CD4-positive, alpha-beta T cell (primary cell): ENCODE results near the gene APPL2. TPM values are rescaled to one million over a fixed set of nuclear protein-coding genes. Genes with fewer than 3 reads are reported as not detected.

ENCODE experiments used
- ATAC-seq: fragments of 200-7000 bp; cut with Tn5 transposase; one replicate; pipeline ENCODE4 v1.10.0; 2022; ENCODE audit warnings: mild to moderate bottlenecking; ENCODE audit not compliant: poor library complexity
- CTCF ChIA-PET: fragments of 350-600 bp; sonication (Branson Sonifier 250); formaldehyde crosslinking; loops from one replicate; lab custom pipeline; 2021; ENCODE audit warnings: antibody characterized with exemption, inconsistent platforms; lab: Charles Lee
- POLR2A ChIA-PET: fragments of 350-600 bp; sonication (Branson Sonifier 250); formaldehyde crosslinking; loops from one replicate; lab custom pipeline; 2021; ENCODE audit warnings: antibody characterized with exemption, inconsistent platforms; lab: Charles Lee
- DNase-seq, 14 experiments: peaks; one replicate each; pipeline ENCODE4 v3.0.0-alpha.2; 2013 to 2020; ENCODE audit warnings: mixed read lengths in 2 of 14
- H3K27ac ChIP-seq, 2 donors: one replicate each; pipeline versions ENCODE4 v1.5.1 to v1.7.0; 2013; ENCODE audit warnings: low read length in 2 of 2, low read depth in 1 of 2, mild to moderate bottlenecking in 1 of 2
- H3K27me3 ChIP-seq, 2 experiments: 1 replicate in 1 of 2; 2 replicates in 1 of 2; pipeline versions ENCODE4 v1.6.1 to v1.7.0; 2013; ENCODE audit warnings: low read length in 2 of 2, control low read depth in 1 of 2, mild to moderate bottlenecking in 1 of 2, moderate library complexity in 1 of 2; ENCODE audit not compliant: insufficient read depth in 2 of 2, control insufficient read depth in 1 of 2
- H3K36me3 ChIP-seq: one replicate; pipeline ENCODE4 v1.6.1; 2013; ENCODE audit warnings: low read length, control low read depth; ENCODE audit not compliant: insufficient read depth
- H3K4me1 ChIP-seq: one replicate; pipeline ENCODE4 v1.6.1; 2013; ENCODE audit warnings: low read length, control low read depth; ENCODE audit not compliant: insufficient read depth
- H3K4me3 ChIP-seq: one replicate; pipeline ENCODE4 v1.5.1; 2013; ENCODE audit warnings: mild to moderate bottlenecking, low read length, moderate library complexity
- H3K9me3 ChIP-seq, 2 experiments: 1 replicate in 1 of 2; 2 replicates in 1 of 2; pipeline versions ENCODE4 v1.6.1 to v1.7.0; 2013; ENCODE audit warnings: low read length in 2 of 2, mild to moderate bottlenecking in 2 of 2, control low read depth in 1 of 2, moderate library complexity in 1 of 2; ENCODE audit not compliant: control insufficient read depth in 1 of 2, insufficient read depth in 1 of 2
- H3K27ac Mint-ChIP-seq: one replicate; pipeline ENCODE4 v1.8.0; 2020; ENCODE audit warnings: mixed read lengths
- H3K27me3 Mint-ChIP-seq: one replicate; pipeline ENCODE4 v1.8.0; 2021; ENCODE audit warnings: mixed read lengths
- H3K36me3 Mint-ChIP-seq: one replicate; pipeline ENCODE4 v1.8.0; 2021; ENCODE audit warnings: low read depth, mixed read lengths
- H3K4me1 Mint-ChIP-seq: one replicate; pipeline ENCODE4 v1.8.0; 2021; ENCODE audit warnings: low read depth, mixed read lengths
- H3K4me3 Mint-ChIP-seq: one replicate; pipeline ENCODE4 v1.8.0; 2020; ENCODE audit warnings: mild to moderate bottlenecking, mixed read lengths
- H3K9me3 Mint-ChIP-seq: one replicate; pipeline ENCODE4 v1.8.0; 2020; ENCODE audit warnings: mixed read lengths
- CTCF ChIP-seq: fragments of 200-600 bp; IDR thresholded peaks from one replicate; pipeline ENCODE4 v1.8.0; 2022; ENCODE audit warnings: antibody characterized with exemption, mild to moderate bottlenecking
- intact Hi-C, 2 experiments: fragments of 100-400 bp; cut with DNase I in 1 of 2; cut with micrococcal nuclease in 1 of 2; formaldehyde crosslinking; loops; one replicate each; pipeline versions ENCODE4 v1.15.1 to v1.9.0; 2023 to 2025; cut with DNase I, micrococcal nuclease
- total RNA-seq, 174 experiments: library from RNA in 2 of 174; stranded (reverse) in 2 of 174; gene quantifications; one replicate each; pipeline ENCODE4 v1.2.3 and lab custom pipeline; 2021 to 2026

Gene APPL2
- total RNA-seq, 2 experiments from 2014 or later = 58.8 to 59.9 TPM

GRCh38 chr12:105228494-105228893 is 7.5 kb downstream of the APPL2 start:
- intact Hi-C loops = no loop called here
- POLR2A ChIA-PET = no interaction called here
- no peak for ATAC-seq

GRCh38 chr12:105227879-105228278 is 8.1 kb downstream of the APPL2 start:
- DNase-seq (no peak), ATAC-seq (no peak)
- TF ChIP-seq CTCF = no peak
- intact Hi-C loops = no loop called here
- Histone ChIP-seq H3K4me1 (peaks cover 15% of the 10 kb centered on the region), H3K27ac (no peak overlapping the region), H3K4me3 (no peak overlapping the region), H3K27me3 (no peaks in the 10 kb centered on the region), H3K9me3 (no peaks in the 10 kb centered on the region), H3K36me3 (peaks cover 65% of the 10 kb centered on the region)
- Mint-ChIP-seq H3K27ac (peak overlapping the region; percentile 4), H3K9me3 (no peaks in the 10 kb centered on the region), H3K36me3 (peaks cover 87% of the 10 kb centered on the region), H3K4me1 (peaks cover 53% of the 10 kb centered on the region), H3K27me3 (no peaks in the 10 kb centered on the region), H3K4me3 (no peak overlapping the region)
- ChIA-PET CTCF (interaction anchor here (1.8 kb wide), 1 partner anchor 7 kb away, joined by 6 read pairs; no protein-coding TSS in a partner anchor), POLR2A (interaction anchor here (3.1 kb wide), 1 partner anchor 8 kb away, joined by 18 read pairs; the partner anchor contains the start of gene APPL2)

More at GRCh38 chr12:105228494-105228893, 7.5 kb downstream of the APPL2 start:
- TF ChIP-seq CTCF = no peak
- Mint-ChIP-seq H3K9me3 (no peaks in the 10 kb centered on the region), H3K27ac (no peak overlapping the region), H3K36me3 (peaks cover 82% of the 10 kb centered on the region), H3K4me3 (no peak overlapping the region), H3K4me1 (peaks cover 59% of the 10 kb centered on the region), H3K27me3 (no peaks in the 10 kb centered on the region)
- Histone ChIP-seq H3K4me1 (peaks cover 18% of the 10 kb centered on the region), H3K27ac (no peak overlapping the region), H3K36me3 (peaks cover 59% of the 10 kb centered on the region), H3K9me3 (no peaks in the 10 kb centered on the region), H3K27me3 (no peaks in the 10 kb centered on the region), H3K4me3 (no peak overlapping the region)
- CTCF ChIA-PET = no interaction called here
- DNase-seq = no peak

- CTCF ChIA-PET = interaction anchor here (1.8 kb wide), 1 partner anchor 9 kb away, joined by 6 read pairs; no protein-coding TSS in a partner anchor
- TF ChIP-seq CTCF = no peak
- intact Hi-C loops = no loop called here
- H3K4me3 ChIP-seq = no peak overlapping the region
- H3K9me3 ChIP-seq = no peaks in the 10 kb centered on the region
- H3K27me3 Mint-ChIP-seq = no peaks in the 10 kb centered on the region
- H3K9me3 Mint-ChIP-seq = no peaks in the 10 kb centered on the region
- H3K27ac Mint-ChIP-seq = no peak overlapping the region
- H3K36me3 ChIP-seq = peaks cover 72% of the 10 kb centered on the region
- POLR2A ChIA-PET = interaction anchor here (3.1 kb wide), 1 partner anchor 9 kb away, joined by 18 read pairs; the partner anchor contains the start of gene APPL2
- H3K27me3 ChIP-seq = no peaks in the 10 kb centered on the region
- peaks cover 46% of the 10 kb centered on the region for H3K4me1 Mint-ChIP-seq
- peaks cover 5% of the 10 kb centered on the region for H3K4me1 ChIP-seq
- H3K36me3 Mint-ChIP-seq = peaks cover 97% of the 10 kb centered on the region
- no peak overlapping the region for H3K4me3 Mint-ChIP-seq
- ATAC-seq (peak; percentile 61), DNase-seq (peak in 5 of 14 experiments; percentile 5 to 31 (median 23))
- no peak overlapping the region for H3K27ac ChIP-seq
These were observed 9.8 kb downstream of the APPL2 start for GRCh38 chr12:105226219-105226618.
